Activated T-cell treated with anti-CD3 and anti-CD28 coated beads, Interleukin-2, amount 50 U/mL, for 72 hours (primary cell): ENCODE data around the gene CACNG3. TPM values are rescaled to one million over a fixed set of nuclear protein-coding genes. Genes with fewer than 3 reads are reported as not detected.
"Not testable (repeated sequence)": the region's sequence is repeated elsewhere in the genome, so short reads cannot be mapped to it uniquely, and the experiment has no call there.

Experiments
- ATAC-seq, 2 donors: fragments of 150-1000 bp; cut with Tn5 transposase; replicated peaks in 1 of 2; 2 replicates each; pipeline ENCODE4 v1.10.0; 2021; ENCODE audit warnings: moderate library complexity in 2 of 2, mild to moderate bottlenecking in 1 of 2
- DNase-seq, 2 donors: peaks; one replicate each; pipeline ENCODE4 v3.0.0; 2021 to 2022; ENCODE audit warnings: mixed read lengths in 1 of 2
- H3K27ac Mint-ChIP-seq: one replicate; pipeline ENCODE4 v1.8.0; 2022; ENCODE audit warnings: mild to moderate bottlenecking, moderate library complexity, mixed read lengths
- H3K27me3 Mint-ChIP-seq: one replicate; pipeline ENCODE4 v1.8.0; 2022; ENCODE audit warnings: low read depth, mixed read lengths
- H3K36me3 Mint-ChIP-seq, 2 donors: one replicate each; pipeline ENCODE4 v1.8.0; 2022; ENCODE audit warnings: mixed read lengths in 2 of 2, mild to moderate bottlenecking in 1 of 2; ENCODE audit not compliant: insufficient read depth in 2 of 2
- H3K4me1 Mint-ChIP-seq: one replicate; pipeline ENCODE4 v1.8.0; 2022; ENCODE audit warnings: low read depth, mixed read lengths
- H3K4me3 Mint-ChIP-seq, 2 donors: one replicate each; pipeline ENCODE4 v1.8.0; 2022; ENCODE audit warnings: mild to moderate bottlenecking in 2 of 2, mixed read lengths in 2 of 2, moderate library complexity in 2 of 2
- H3K9me3 Mint-ChIP-seq, 2 donors: one replicate each; pipeline ENCODE4 v1.8.0; 2022; ENCODE audit warnings: mixed read lengths in 2 of 2
- total RNA-seq, 2 donors: library from RNA; stranded (reverse); gene quantifications; one replicate each; pipeline ENCODE4 v1.2.3, GENCODE V29; 2022

Gene CACNG3
- total RNA-seq = not detected

- H3K9me3 Mint-ChIP-seq = no peaks in the 10 kb centered on the region
- no peak within 1 kb of the TSS for H3K27ac Mint-ChIP-seq
- peaks cover 57% of the 10 kb centered on the region for H3K27me3 Mint-ChIP-seq
- H3K4me1 Mint-ChIP-seq = peaks cover 8% of the 10 kb centered on the region
- H3K36me3 Mint-ChIP-seq = peaks cover 0 to 2% of the 10 kb centered on the region in 2 donors
- no peak within 1 kb of the TSS for H3K4me3 Mint-ChIP-seq
- ATAC-seq = peak; percentile 72 to 84
- DNase-seq = peak; percentile 72 to 75
Observed at GRCh38 chr16:24255456-24256371, at the start of gene CACNG3. Gene CACNG3, plus strand, starts transcription at chr16:24256335. Its CDS starts 420 bp downstream, at chr16:24256755.

GRCh38 chr16:24206926-24207325, 49.2 kb upstream of the CACNG3 start:
- Mint-ChIP-seq H3K4me1 (peaks cover 7% of the 10 kb centered on the region), H3K27ac (no peak overlapping the region), H3K27me3 (no peaks in the 10 kb centered on the region), H3K36me3 (peaks cover 2 to 7% of the 10 kb centered on the region in 2 donors), H3K9me3 (no peaks in the 10 kb centered on the region), H3K4me3 (no peak overlapping the region)
- no peak for ATAC-seq
- no peak for DNase-seq

DNA sequence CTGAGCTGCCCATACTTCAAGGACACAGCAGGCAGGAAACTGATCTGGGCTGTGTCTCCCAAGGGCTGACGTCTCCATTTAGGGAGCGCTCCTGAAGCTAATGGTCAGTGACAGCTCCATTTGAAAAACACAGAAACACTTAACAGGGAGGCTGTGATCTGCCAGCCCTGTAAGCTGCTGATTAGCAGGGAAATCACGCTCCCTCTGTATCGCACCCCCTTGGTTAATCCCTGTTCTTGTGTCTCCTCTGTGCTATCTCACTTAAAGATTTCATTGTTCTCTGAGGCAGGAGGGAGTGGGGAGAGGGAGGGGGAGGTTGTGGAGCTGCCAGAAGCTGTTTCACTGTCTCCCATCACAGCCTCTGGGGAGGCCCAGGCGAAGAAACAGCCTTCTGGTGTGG, 47.4 kb upstream of the CACNG3 start:
- DNase-seq = no peak
- Mint-ChIP-seq H3K4me1 (no peaks in the 10 kb centered on the region), H3K4me3 (no peak overlapping the region), H3K9me3 (no peaks in the 10 kb centered on the region), H3K27me3 (no peaks in the 10 kb centered on the region), H3K27ac (no peak overlapping the region), H3K36me3 (peaks cover 0 to 9% of the 10 kb centered on the region in 2 donors)
- no peak for ATAC-seq

DNA sequence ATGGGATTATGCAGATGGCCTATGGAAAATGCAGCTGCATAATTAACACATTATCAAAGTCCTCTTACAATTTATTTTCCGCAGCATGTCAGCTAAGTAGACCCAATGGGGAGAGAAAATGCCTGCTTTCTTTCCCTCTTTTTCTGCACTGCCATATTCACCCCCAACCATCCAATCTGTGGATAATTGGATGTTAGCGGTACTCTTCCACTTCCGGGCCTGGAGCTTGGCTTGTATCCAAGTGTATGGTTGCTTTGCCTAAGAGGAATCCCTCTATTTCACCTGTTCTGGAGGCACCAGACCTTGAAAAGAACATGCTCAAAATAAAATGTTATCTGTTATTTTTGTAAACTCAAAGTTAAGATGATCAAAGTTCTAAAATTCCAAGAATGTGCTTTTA, 41.1 kb upstream of the CACNG3 start:
- Mint-ChIP-seq H3K4me1 (no peaks in the 10 kb centered on the region), H3K27me3 (no peaks in the 10 kb centered on the region), H3K4me3 (no peak overlapping the region), H3K9me3 (no peaks in the 10 kb centered on the region), H3K27ac (no peak overlapping the region), H3K36me3 (peaks cover 2 to 18% of the 10 kb centered on the region in 2 donors)
- ATAC-seq = no peak
- DNase-seq = no peak

GRCh38 chr16:24216961-24217360, 39.2 kb upstream of the CACNG3 start:
- Mint-ChIP-seq H3K4me3 (no peak overlapping the region), H3K9me3 (no peaks in the 10 kb centered on the region), H3K27ac (no peak overlapping the region), H3K36me3 (peaks cover 2 to 13% of the 10 kb centered on the region in 2 donors), H3K27me3 (no peaks in the 10 kb centered on the region), H3K4me1 (no peaks in the 10 kb centered on the region)
- DNase-seq (no peak), ATAC-seq (no peak)

DNA sequence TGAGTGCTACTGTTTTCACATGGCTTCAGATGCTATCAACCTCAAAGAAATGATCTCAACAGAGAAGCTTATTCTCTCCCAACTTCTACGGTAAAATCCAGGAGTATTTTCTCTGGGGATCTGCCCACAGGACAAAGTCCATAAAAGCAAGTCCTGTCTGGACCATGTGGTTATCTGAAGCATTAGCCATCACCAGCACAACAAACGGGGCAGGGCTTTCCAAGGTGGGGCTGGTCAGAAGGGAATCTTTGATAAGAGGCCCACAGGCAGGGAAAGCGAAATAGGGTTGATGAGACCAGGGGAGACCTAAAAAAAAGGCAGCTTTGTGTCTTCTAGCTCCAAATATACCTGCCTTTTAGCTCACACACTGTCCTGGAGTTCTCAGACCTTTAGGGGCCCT, 38.7 kb upstream of the CACNG3 start:
- no peak overlapping the region for H3K27ac Mint-ChIP-seq
- H3K4me1 Mint-ChIP-seq = no peaks in the 10 kb centered on the region
- peaks cover 4 to 13% of the 10 kb centered on the region in 2 donors for H3K36me3 Mint-ChIP-seq
- DNase-seq (no peak), ATAC-seq (no peak)
- no peak overlapping the region for H3K4me3 Mint-ChIP-seq
- H3K27me3 Mint-ChIP-seq = no peaks in the 10 kb centered on the region
- no peaks in the 10 kb centered on the region for H3K9me3 Mint-ChIP-seq

DNA sequence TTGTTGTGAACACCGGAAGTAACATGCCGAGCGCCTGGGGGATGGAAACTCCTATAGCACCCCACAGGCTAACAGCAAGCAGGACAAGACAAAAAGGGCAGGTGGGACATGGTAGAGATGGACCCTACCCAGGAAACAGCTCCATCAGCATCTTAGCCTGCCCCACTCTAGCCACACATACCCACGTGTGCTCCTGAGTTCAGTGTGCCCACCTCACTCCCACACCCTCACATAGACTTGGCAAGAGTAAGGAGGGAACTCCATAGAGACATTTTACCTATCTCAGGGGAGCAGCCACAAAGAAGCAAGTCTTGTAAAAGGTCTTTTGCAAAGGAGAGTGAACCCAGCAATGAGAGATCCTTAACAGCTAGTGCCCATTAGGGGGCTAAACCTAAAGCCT, 37.8 kb upstream of the CACNG3 start:
- no peak for ATAC-seq
- Mint-ChIP-seq H3K27me3 (no peaks in the 10 kb centered on the region), H3K27ac (no peak overlapping the region), H3K4me1 (no peaks in the 10 kb centered on the region), H3K9me3 (no peaks in the 10 kb centered on the region), H3K4me3 (no peak overlapping the region), H3K36me3 (peaks cover 4 to 12% of the 10 kb centered on the region in 2 donors)
- DNase-seq = no peak

- H3K27ac Mint-ChIP-seq = no peak overlapping the region
- H3K4me3 Mint-ChIP-seq = no peak overlapping the region
- peaks cover 4 to 8% of the 10 kb centered on the region in 2 donors for H3K36me3 Mint-ChIP-seq
- no peaks in the 10 kb centered on the region for H3K27me3 Mint-ChIP-seq
- H3K4me1 Mint-ChIP-seq = no peaks in the 10 kb centered on the region
- ATAC-seq (peak in 1 of 2 donors; percentile 44), DNase-seq (no peak)
- H3K9me3 Mint-ChIP-seq = peaks cover 3 to 4% of the 10 kb centered on the region in 2 donors
Observed at GRCh38 chr16:24221219-24221618, 34.9 kb upstream of the CACNG3 start.

- Mint-ChIP-seq H3K4me1 (no peaks in the 10 kb centered on the region), H3K4me3 (no peak overlapping the region), H3K27ac (no peak overlapping the region), H3K27me3 (peaks cover 10% of the 10 kb centered on the region), H3K36me3 (no peaks in the 10 kb centered on the region), H3K9me3 (peaks cover under 1 to 4% of the 10 kb centered on the region in 2 donors)
- no peak for ATAC-seq
- DNase-seq = no peak
Observed at GRCh38 chr16:24228514-24228913, 27.6 kb upstream of the CACNG3 start.

GRCh38 chr16:24232936-24233335, 23.2 kb upstream of the CACNG3 start:
- Mint-ChIP-seq H3K27me3 (peaks cover 25% of the 10 kb centered on the region), H3K27ac (no peak overlapping the region)

GRCh38 chr16:24234737-24235136, 21.4 kb upstream of the CACNG3 start:
- H3K36me3 Mint-ChIP-seq = peaks cover 6 to 10% of the 10 kb centered on the region in 2 donors
- ATAC-seq = no peak
- no peaks in the 10 kb centered on the region for H3K4me1 Mint-ChIP-seq
- peaks cover 11 to 12% of the 10 kb centered on the region in 2 donors for H3K9me3 Mint-ChIP-seq
- no peak for DNase-seq
- peaks cover 25% of the 10 kb centered on the region for H3K27me3 Mint-ChIP-seq
- no peak overlapping the region for H3K27ac Mint-ChIP-seq
- H3K4me3 Mint-ChIP-seq = no peak overlapping the region

More at GRCh38 chr16:24232936-24233335, 23.2 kb upstream of the CACNG3 start:
- Mint-ChIP-seq H3K4me1 (no peaks in the 10 kb centered on the region), H3K36me3 (peaks cover 0 to 2% of the 10 kb centered on the region in 2 donors), H3K9me3 (peaks cover 4 to 6% of the 10 kb centered on the region in 2 donors), H3K4me3 (no peak overlapping the region)
- DNase-seq (no peak), ATAC-seq (no peak)

- Mint-ChIP-seq H3K36me3 (peaks cover 6 to 10% of the 10 kb centered on the region in 2 donors), H3K27ac (no peak overlapping the region), H3K4me3 (no peak overlapping the region), H3K4me1 (no peaks in the 10 kb centered on the region), H3K27me3 (peaks cover 25% of the 10 kb centered on the region), H3K9me3 (peaks cover 13 to 14% of the 10 kb centered on the region in 2 donors)
- DNase-seq (no peak), ATAC-seq (no peak)
Observed at GRCh38 chr16:24235806-24236205, 20.3 kb upstream of the CACNG3 start.

GRCh38 chr16:24238846-24239245, 17.3 kb upstream of the CACNG3 start:
- DNase-seq, H3K27ac Mint-ChIP-seq, H3K4me3 Mint-ChIP-seq, ATAC-seq, H3K4me1 Mint-ChIP-seq: not testable (repeated sequence)
- Mint-ChIP-seq H3K36me3 (peaks cover 6 to 10% of the 10 kb centered on the region in 2 donors), H3K9me3 (peaks cover 13 to 14% of the 10 kb centered on the region in 2 donors), H3K27me3 (peaks cover 26% of the 10 kb centered on the region)
